Transverse colon (tissue), 3 donors: ENCODE results near the gene NDUFAF2.

ENCODE experiments used
- CTCF ChIP-seq, 5 experiments: fragments of 200-600 bp in 3 of 5; fragments of 450-650 bp in 2 of 5; sonication (generic) in 3 of 5; IDR thresholded peaks; 1 replicate in 2 of 5; 2 replicates in 3 of 5; pipeline ENCODE4 v1.5.1; 2016 to 2017; ENCODE audit warnings: antibody characterized with exemption in 5 of 5, inconsistent platforms in 3 of 5, mild to moderate bottlenecking in 2 of 5, moderate library complexity in 1 of 5
- POLR2A ChIP-seq: fragments of 450-650 bp; IDR thresholded peaks from one replicate; pipeline ENCODE4 v1.6.1; 2016; ENCODE audit warnings: antibody characterized with exemption, mild to moderate bottlenecking, moderate library complexity

- no peak for TF ChIP-seq CTCF (IDR thresholded peaks at IDR 0.05)
- TF ChIP-seq POLR2A = no peak
These were observed 16.7 kb downstream of the NDUFAF2 start for GRCh38 chr5:60961685-60962084.
